HCT116 (cell line): Measurements from ENCODE around the gene PTPRCAP.

Experiments
- CEBPB ChIP-seq: IDR thresholded peaks from 2 replicates; pipeline ENCODE4 v1.6.1; 2012; ENCODE audit warnings: low read depth
- EGR1 ChIP-seq: IDR thresholded peaks from 2 replicates; pipeline ENCODE4 v1.6.1; 2012; ENCODE audit warnings: low read depth
- EZH2 ChIP-seq: fragments of 200-600 bp; sonication (generic); IDR thresholded peaks from 2 replicates; pipeline ENCODE4 v1.6.1; 2017; ENCODE audit warnings: antibody characterized with exemption, mixed run types
- JUND ChIP-seq: IDR thresholded peaks from 2 replicates; pipeline ENCODE4 v1.6.1; 2012
- POLR2A ChIP-seq: IDR thresholded peaks from 2 replicates; pipeline ENCODE4 v1.7.0; 2011; ENCODE audit warnings: borderline replicate concordance; ENCODE audit not compliant: insufficient read depth, insufficient read length; ENCODE audit errors: extremely low read depth
- POLR2AphosphoS5 ChIP-seq: IDR thresholded peaks from 2 replicates; pipeline ENCODE4 v1.6.1; 2011; ENCODE audit warnings: mild to moderate bottlenecking, low read depth, low read length, moderate library complexity
- RAD21 ChIP-seq: IDR thresholded peaks from 2 replicates; pipeline ENCODE4 v1.6.1; 2012; ENCODE audit warnings: low read depth, mild to moderate bottlenecking
- SIN3A ChIP-seq: IDR thresholded peaks from 2 replicates; pipeline ENCODE4 v1.6.1; 2012; ENCODE audit warnings: low read depth
- TF ChIP-seq, protein P1 (sequence below), 3 experiments: fragments of 200-600 bp in 1 of 3; sonication (generic) in 1 of 3; IDR thresholded peaks in 2 of 3; conservative IDR thresholded peaks in 1 of 3; 2 replicates each; pipeline ENCODE4 v1.5.1; 2012 to 2017; ENCODE audit warnings: low read depth in 2 of 3, low read length in 2 of 3, antibody characterized with exemption in 1 of 3, borderline replicate concordance in 1 of 3, control low read depth in 1 of 3, mild to moderate bottlenecking in 1 of 3, mixed read lengths in 1 of 3, mixed run types in 1 of 3, moderate library complexity in 1 of 3; ENCODE audit not compliant: insufficient read depth in 1 of 3
- TF ChIP-seq, protein P2 (sequence below): IDR thresholded peaks from 2 replicates; pipeline ENCODE4 v1.6.1; 2011; ENCODE audit warnings: mild to moderate bottlenecking, low read length, moderate library complexity; ENCODE audit not compliant: insufficient replicate concordance; ENCODE audit errors: extremely low read depth
- TF ChIP-seq, protein P3 (sequence below): IDR thresholded peaks from 2 replicates; pipeline ENCODE4 v1.6.1; 2012
- TF ChIP-seq, protein P4 (sequence below): IDR thresholded peaks from 2 replicates; pipeline ENCODE4 v1.6.1; 2012; ENCODE audit warnings: low read depth

DNA sequence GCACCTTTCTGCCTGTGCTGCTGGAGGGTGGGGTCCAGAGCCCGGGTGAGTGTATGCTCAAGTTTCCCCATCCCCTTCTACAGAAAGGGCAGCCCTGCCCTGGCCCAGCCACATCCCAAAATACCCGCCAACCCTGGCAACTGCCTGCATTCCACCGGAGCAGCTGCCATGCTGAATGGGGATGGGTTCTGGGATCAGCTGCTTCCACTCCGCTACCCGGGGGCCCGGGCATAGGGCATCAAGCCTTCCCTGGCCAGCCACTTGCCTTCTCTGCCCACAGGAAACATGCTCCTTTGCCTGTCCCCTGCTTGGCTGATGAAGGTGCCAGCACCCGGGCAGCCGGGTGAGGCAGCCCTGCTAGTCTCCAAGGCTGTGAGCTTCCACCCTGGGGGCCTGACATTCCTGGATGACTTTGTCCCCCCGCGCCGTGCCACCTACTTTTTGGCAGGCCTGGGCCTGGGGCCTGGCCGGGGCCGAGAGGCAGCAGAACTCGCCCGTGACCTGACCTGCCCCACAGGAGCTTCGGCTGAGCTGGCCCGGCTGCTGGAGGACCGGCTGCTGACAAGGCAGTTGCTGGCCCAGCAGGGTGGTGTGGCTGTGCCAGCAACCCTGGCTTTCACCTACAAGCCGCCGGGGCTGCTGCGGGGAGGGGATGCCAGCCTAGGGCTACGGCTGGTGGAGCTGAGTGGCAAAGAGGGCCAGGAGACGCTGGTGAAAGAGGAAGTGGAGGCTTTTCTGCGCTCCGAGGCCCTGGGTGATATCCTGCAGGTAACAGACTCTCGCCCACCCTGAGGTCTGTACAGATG is 18.8 kb downstream of the PTPRCAP start:
- TF ChIP-seq, protein P1, sequence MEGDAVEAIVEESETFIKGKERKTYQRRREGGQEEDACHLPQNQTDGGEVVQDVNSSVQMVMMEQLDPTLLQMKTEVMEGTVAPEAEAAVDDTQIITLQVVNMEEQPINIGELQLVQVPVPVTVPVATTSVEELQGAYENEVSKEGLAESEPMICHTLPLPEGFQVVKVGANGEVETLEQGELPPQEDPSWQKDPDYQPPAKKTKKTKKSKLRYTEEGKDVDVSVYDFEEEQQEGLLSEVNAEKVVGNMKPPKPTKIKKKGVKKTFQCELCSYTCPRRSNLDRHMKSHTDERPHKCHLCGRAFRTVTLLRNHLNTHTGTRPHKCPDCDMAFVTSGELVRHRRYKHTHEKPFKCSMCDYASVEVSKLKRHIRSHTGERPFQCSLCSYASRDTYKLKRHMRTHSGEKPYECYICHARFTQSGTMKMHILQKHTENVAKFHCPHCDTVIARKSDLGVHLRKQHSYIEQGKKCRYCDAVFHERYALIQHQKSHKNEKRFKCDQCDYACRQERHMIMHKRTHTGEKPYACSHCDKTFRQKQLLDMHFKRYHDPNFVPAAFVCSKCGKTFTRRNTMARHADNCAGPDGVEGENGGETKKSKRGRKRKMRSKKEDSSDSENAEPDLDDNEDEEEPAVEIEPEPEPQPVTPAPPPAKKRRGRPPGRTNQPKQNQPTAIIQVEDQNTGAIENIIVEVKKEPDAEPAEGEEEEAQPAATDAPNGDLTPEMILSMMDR (IDR thresholded peaks at IDR 0.05 in 2 of 3, conservative IDR thresholded peaks at IDR 0.05 in 1 of 3; ENCODE audit: borderline replicate concordance in 1 of 3, insufficient read depth in 1 of 3, low read depth in 2 of 3, low read length in 2 of 3), result no peak
- TF ChIP-seq RAD21, result no peak
- TF ChIP-seq POLR2AphosphoS5, result no peak
- no peak for TF ChIP-seq SIN3A
- no peak for TF ChIP-seq POLR2A
- TF ChIP-seq, protein P2, sequence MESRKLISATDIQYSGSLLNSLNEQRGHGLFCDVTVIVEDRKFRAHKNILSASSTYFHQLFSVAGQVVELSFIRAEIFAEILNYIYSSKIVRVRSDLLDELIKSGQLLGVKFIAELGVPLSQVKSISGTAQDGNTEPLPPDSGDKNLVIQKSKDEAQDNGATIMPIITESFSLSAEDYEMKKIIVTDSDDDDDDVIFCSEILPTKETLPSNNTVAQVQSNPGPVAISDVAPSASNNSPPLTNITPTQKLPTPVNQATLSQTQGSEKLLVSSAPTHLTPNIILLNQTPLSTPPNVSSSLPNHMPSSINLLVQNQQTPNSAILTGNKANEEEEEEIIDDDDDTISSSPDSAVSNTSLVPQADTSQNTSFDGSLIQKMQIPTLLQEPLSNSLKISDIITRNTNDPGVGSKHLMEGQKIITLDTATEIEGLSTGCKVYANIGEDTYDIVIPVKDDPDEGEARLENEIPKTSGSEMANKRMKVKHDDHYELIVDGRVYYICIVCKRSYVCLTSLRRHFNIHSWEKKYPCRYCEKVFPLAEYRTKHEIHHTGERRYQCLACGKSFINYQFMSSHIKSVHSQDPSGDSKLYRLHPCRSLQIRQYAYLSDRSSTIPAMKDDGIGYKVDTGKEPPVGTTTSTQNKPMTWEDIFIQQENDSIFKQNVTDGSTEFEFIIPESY, result no peak
- TF ChIP-seq, protein P3, sequence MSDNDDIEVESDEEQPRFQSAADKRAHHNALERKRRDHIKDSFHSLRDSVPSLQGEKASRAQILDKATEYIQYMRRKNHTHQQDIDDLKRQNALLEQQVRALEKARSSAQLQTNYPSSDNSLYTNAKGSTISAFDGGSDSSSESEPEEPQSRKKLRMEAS, result no peak
- no peak for TF ChIP-seq EGR1
- no peak for TF ChIP-seq EZH2
- TF ChIP-seq, protein P4, sequence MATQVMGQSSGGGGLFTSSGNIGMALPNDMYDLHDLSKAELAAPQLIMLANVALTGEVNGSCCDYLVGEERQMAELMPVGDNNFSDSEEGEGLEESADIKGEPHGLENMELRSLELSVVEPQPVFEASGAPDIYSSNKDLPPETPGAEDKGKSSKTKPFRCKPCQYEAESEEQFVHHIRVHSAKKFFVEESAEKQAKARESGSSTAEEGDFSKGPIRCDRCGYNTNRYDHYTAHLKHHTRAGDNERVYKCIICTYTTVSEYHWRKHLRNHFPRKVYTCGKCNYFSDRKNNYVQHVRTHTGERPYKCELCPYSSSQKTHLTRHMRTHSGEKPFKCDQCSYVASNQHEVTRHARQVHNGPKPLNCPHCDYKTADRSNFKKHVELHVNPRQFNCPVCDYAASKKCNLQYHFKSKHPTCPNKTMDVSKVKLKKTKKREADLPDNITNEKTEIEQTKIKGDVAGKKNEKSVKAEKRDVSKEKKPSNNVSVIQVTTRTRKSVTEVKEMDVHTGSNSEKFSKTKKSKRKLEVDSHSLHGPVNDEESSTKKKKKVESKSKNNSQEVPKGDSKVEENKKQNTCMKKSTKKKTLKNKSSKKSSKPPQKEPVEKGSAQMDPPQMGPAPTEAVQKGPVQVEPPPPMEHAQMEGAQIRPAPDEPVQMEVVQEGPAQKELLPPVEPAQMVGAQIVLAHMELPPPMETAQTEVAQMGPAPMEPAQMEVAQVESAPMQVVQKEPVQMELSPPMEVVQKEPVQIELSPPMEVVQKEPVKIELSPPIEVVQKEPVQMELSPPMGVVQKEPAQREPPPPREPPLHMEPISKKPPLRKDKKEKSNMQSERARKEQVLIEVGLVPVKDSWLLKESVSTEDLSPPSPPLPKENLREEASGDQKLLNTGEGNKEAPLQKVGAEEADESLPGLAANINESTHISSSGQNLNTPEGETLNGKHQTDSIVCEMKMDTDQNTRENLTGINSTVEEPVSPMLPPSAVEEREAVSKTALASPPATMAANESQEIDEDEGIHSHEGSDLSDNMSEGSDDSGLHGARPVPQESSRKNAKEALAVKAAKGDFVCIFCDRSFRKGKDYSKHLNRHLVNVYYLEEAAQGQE, result no peak
- TF ChIP-seq CEBPB, result no peak
- no peak for TF ChIP-seq JUND
